H1 (cell line): Measurements from ENCODE around the gene KIF26B. TPM values are rescaled to one million over a fixed set of nuclear protein-coding genes. Genes with fewer than 3 reads are reported as not detected.

Experiments used
- CTCF ChIA-PET: fragments of 300-600 bp; sonication (Branson Sonifier 250); formaldehyde crosslinking; loops from one replicate; lab custom pipeline; 2021; ENCODE audit not compliant: partially characterized antibody; lab: Charles Lee
- POLR2A ChIA-PET: fragments of 300-600 bp; sonication (Branson Sonifier 250); formaldehyde crosslinking; loops from one replicate; lab custom pipeline; 2021; ENCODE audit warnings: inconsistent platforms; ENCODE audit not compliant: partially characterized antibody; lab: Charles Lee
- DNase-seq, 2 experiments: peaks; one replicate each; pipeline versions ENCODE4 v3.0.0 to v3.0.0-alpha.2; 2010 to 2022; ENCODE audit warnings: low spot score in 2 of 2, low read depth in 1 of 2, mixed read lengths in 1 of 2
- FAIRE-seq: peaks from 2 replicates; lab custom pipeline; 2011; peaks lifted over from hg19 to GRCh38; lab: Jason Lieb, UNC
- H2AFZ ChIP-seq: 2 replicates; pipeline ENCODE4 v1.8.1; 2012; ENCODE audit warnings: low read length, inconsistent platforms
- H2AK5ac ChIP-seq: 2 replicates; pipeline ENCODE4 v1.6.1; 2013; ENCODE audit warnings: low read depth, low read length
- H2BK120ac ChIP-seq: replicated peaks from 2 replicates; pipeline ENCODE3; 2013; ENCODE audit warnings: low read depth, low read length, inconsistent platforms
- H2BK12ac ChIP-seq: 2 replicates; pipeline ENCODE4 v1.6.1; 2013; ENCODE audit warnings: low read depth, low read length
- H2BK15ac ChIP-seq: 2 replicates; pipeline ENCODE4 v1.6.1; 2013; ENCODE audit warnings: low read length
- H2BK20ac ChIP-seq: 2 replicates; pipeline ENCODE4 v1.6.1; 2013; ENCODE audit warnings: low read length
- H2BK5ac ChIP-seq: 2 replicates; pipeline ENCODE4 v1.6.1; 2013; ENCODE audit warnings: low read depth, low read length
- H3K14ac ChIP-seq: 2 replicates; pipeline ENCODE4 v1.6.1; 2013; ENCODE audit warnings: inconsistent platforms; ENCODE audit not compliant: insufficient read length
- H3K18ac ChIP-seq: 2 replicates; pipeline ENCODE4 v1.6.1; 2013; ENCODE audit warnings: low read length; ENCODE audit errors: extremely low read depth
- H3K23ac ChIP-seq: 2 replicates; pipeline ENCODE4 v1.6.1; 2013; ENCODE audit warnings: inconsistent platforms; ENCODE audit not compliant: insufficient read length
- H3K23me2 ChIP-seq: 2 replicates; pipeline ENCODE4 v1.6.1; 2013; ENCODE audit warnings: low read depth, low read length
- H3K27ac ChIP-seq: 2 replicates; pipeline ENCODE4 v1.6.1; 2011; ENCODE audit warnings: low read depth, low read length, inconsistent platforms
- H3K27me3 ChIP-seq, 4 experiments: replicated peaks in 1 of 4; 1 replicate in 1 of 4; 2 replicates in 3 of 4; pipeline versions ENCODE4 v1.6.1 to v1.8.1; 2011 to 2013; ENCODE audit warnings: low read length in 3 of 4, mild to moderate bottlenecking in 3 of 4, inconsistent platforms in 2 of 4, mixed read lengths in 2 of 4, moderate library complexity in 1 of 4; ENCODE audit not compliant: control insufficient read depth in 3 of 4, insufficient read depth in 3 of 4; ENCODE audit errors: extremely low read depth in 1 of 4
- H3K36me3 ChIP-seq, 4 experiments: 2 replicates each; pipeline versions ENCODE4 v1.6.1 to v1.8.1; 2011 to 2013; ENCODE audit warnings: mild to moderate bottlenecking in 4 of 4, low read length in 3 of 4, moderate library complexity in 2 of 4, control low read depth in 1 of 4, inconsistent platforms in 1 of 4; ENCODE audit not compliant: insufficient read depth in 4 of 4, control insufficient read depth in 2 of 4
- H3K4ac ChIP-seq: replicated peaks from 2 replicates; pipeline ENCODE3; 2013; ENCODE audit warnings: low read length, low read depth, mixed read lengths, inconsistent platforms; ENCODE audit not compliant: insufficient read length
- H3K4me1 ChIP-seq, 4 experiments: replicated peaks in 1 of 4; 1 replicate in 1 of 4; 2 replicates in 3 of 4; pipeline versions ENCODE4 v1.6.1 to v1.8.1; 2011 to 2013; ENCODE audit warnings: low read length in 3 of 4, inconsistent platforms in 2 of 4, mixed read lengths in 1 of 4; ENCODE audit not compliant: insufficient read depth in 4 of 4, control insufficient read depth in 3 of 4
- H3K4me2 ChIP-seq, 2 experiments: 2 replicates each; pipeline versions ENCODE4 v1.6.1 to v1.8.1; 2011 to 2013; ENCODE audit warnings: low read depth in 2 of 2, low read length in 2 of 2, control low read depth in 1 of 2, inconsistent platforms in 1 of 2, mild to moderate bottlenecking in 1 of 2; ENCODE audit not compliant: insufficient read depth in 1 of 2
- H3K4me3 ChIP-seq, 4 experiments: fragments of 200-600, 300-600 bp in 1 of 4; sonication (generic), shearing (Covaris generic), sonication (Bioruptor Twin) in 1 of 4; 2 replicates each; pipeline versions ENCODE4 v1.5.1 to v1.8.1; 2011 to 2016; ENCODE audit warnings: low read length in 4 of 4, low read depth in 3 of 4, control low read depth in 2 of 4, inconsistent platforms in 2 of 4, mild to moderate bottlenecking in 2 of 4, mixed read lengths in 1 of 4, moderate library complexity in 1 of 4; ENCODE audit not compliant: insufficient read depth in 2 of 4; ENCODE audit errors: extremely low read depth in 1 of 4
- H3K56ac ChIP-seq: replicated peaks from 2 replicates; pipeline ENCODE3; 2013; ENCODE audit warnings: low read depth, mild to moderate bottlenecking, mixed read lengths, low read length, inconsistent platforms; ENCODE audit not compliant: insufficient read length
- H3K79me1 ChIP-seq: 2 replicates; pipeline ENCODE4 v1.6.1; 2013; ENCODE audit warnings: low read depth, low read length, control low read depth
- H3K79me2 ChIP-seq, 2 experiments: 2 replicates each; pipeline versions ENCODE4 v1.6.1 to v1.8.1; 2012 to 2013; ENCODE audit warnings: low read length in 2 of 2, mild to moderate bottlenecking in 2 of 2, inconsistent platforms in 1 of 2; ENCODE audit not compliant: insufficient read depth in 2 of 2, control insufficient read depth in 1 of 2
- H3K9ac ChIP-seq, 4 experiments: replicated peaks in 1 of 4; 1 replicate in 1 of 4; 2 replicates in 3 of 4; pipeline versions ENCODE4 v1.6.1 to v1.8.1; 2011 to 2013; ENCODE audit warnings: low read depth in 3 of 4, low read length in 3 of 4, control low read depth in 2 of 4, mild to moderate bottlenecking in 2 of 4, moderate library complexity in 2 of 4, inconsistent platforms in 1 of 4; ENCODE audit errors: extremely low read depth in 1 of 4
- H3K9me3 ChIP-seq, 2 experiments: 2 replicates each; pipeline versions ENCODE4 v1.6.1 to v1.8.1; 2012 to 2013; ENCODE audit warnings: mild to moderate bottlenecking in 2 of 2, moderate library complexity in 2 of 2, control low read depth in 1 of 2, inconsistent platforms in 1 of 2, low read depth in 1 of 2, low read length in 1 of 2, mixed read lengths in 1 of 2; ENCODE audit not compliant: insufficient read depth in 2 of 2
- H4K20me1 ChIP-seq, 2 experiments: replicated peaks in 1 of 2; 2 replicates each; pipeline versions ENCODE3 to v1.8.1; 2011 to 2013; ENCODE audit warnings: inconsistent platforms in 2 of 2, low read length in 2 of 2, mild to moderate bottlenecking in 1 of 2; ENCODE audit not compliant: insufficient read depth in 2 of 2, control insufficient read depth in 1 of 2
- H4K5ac ChIP-seq: 2 replicates; pipeline ENCODE4 v1.6.1; 2013; ENCODE audit warnings: low read length, low read depth, mixed read lengths, inconsistent platforms; ENCODE audit not compliant: insufficient read length
- H4K8ac ChIP-seq: 2 replicates; pipeline ENCODE4 v1.8.0; 2013; ENCODE audit warnings: mild to moderate bottlenecking, moderate library complexity, low read length, inconsistent platforms; ENCODE audit not compliant: insufficient read depth; ENCODE audit errors: extremely low read depth
- H4K91ac ChIP-seq: replicated peaks from 2 replicates; pipeline ENCODE3; 2013; ENCODE audit warnings: low read length, mixed read lengths, inconsistent platforms; ENCODE audit not compliant: insufficient read length
- BCL11A ChIP-seq, 2 experiments: IDR thresholded peaks; one replicate each; pipeline ENCODE4 v1.6.1; 2011; ENCODE audit warnings: low read depth in 2 of 2, low read length in 2 of 2, mild to moderate bottlenecking in 2 of 2
- BRCA1 ChIP-seq: IDR thresholded peaks from 2 replicates; pipeline ENCODE4 v1.6.1; 2012; ENCODE audit warnings: low read depth, low read length, improper control_type of control experiment
- CHD2 ChIP-seq: IDR thresholded peaks from 2 replicates; pipeline ENCODE4 v1.6.1; 2012; ENCODE audit warnings: low read length, improper control_type of control experiment
- EZH2 ChIP-seq: fragments of 200-600 bp; sonication (generic); IDR thresholded peaks from 2 replicates; pipeline ENCODE4 v1.7.1; 2012; ENCODE audit warnings: low read depth, mild to moderate bottlenecking, moderate library complexity, low read length, inconsistent platforms; ENCODE audit not compliant: severe bottlenecking
- HDAC6 ChIP-seq: IDR thresholded peaks from one replicate; pipeline ENCODE4 v1.7.1; 2012; ENCODE audit warnings: low read depth, mild to moderate bottlenecking, inconsistent platforms, low read length, moderate library complexity
- KDM1A ChIP-seq: fragments of 200-600, 300-600 bp; sonication (generic); IDR thresholded peaks from 2 replicates; pipeline ENCODE4 v1.7.1; 2016; ENCODE audit warnings: mild to moderate bottlenecking, low read length, borderline replicate concordance
- KDM4A ChIP-seq: IDR thresholded peaks from one replicate; pipeline ENCODE4 v1.7.1; 2012; ENCODE audit warnings: low read depth, mild to moderate bottlenecking, moderate library complexity, low read length, inconsistent platforms; ENCODE audit not compliant: severe bottlenecking
- NRF1 ChIP-seq: IDR thresholded peaks from 2 replicates; pipeline ENCODE4 v1.6.1; 2011; ENCODE audit warnings: mild to moderate bottlenecking, low read depth, low read length, improper control_type of control experiment
- RXRA ChIP-seq: IDR thresholded peaks from 2 replicates; pipeline ENCODE4 v1.6.1; 2011; ENCODE audit warnings: low read depth, mild to moderate bottlenecking, low read length, moderate library complexity; ENCODE audit not compliant: insufficient read depth
- SAP30 ChIP-seq: fragments of 300-600 bp; sonication (generic); IDR thresholded peaks from 2 replicates; pipeline ENCODE4 v1.7.1; 2012; ENCODE audit warnings: low read length, moderate library complexity, mild to moderate bottlenecking, inconsistent platforms; ENCODE audit not compliant: insufficient read depth, insufficient replicate concordance
- WGBS, 2 experiments: shearing (Covaris generic) in 1 of 2; methylation state at CpG; one replicate each; pipeline versions ENCODE4 v1.1.6 to v1.1.7; 2013 to 2015; ENCODE audit warnings: low lambda C conversion rate in 2 of 2, mixed read lengths in 2 of 2, inconsistent platforms in 1 of 2, low coverage in 1 of 2, missing lambda C conversion rate in 1 of 2; ENCODE audit not compliant: insufficient replicate concordance in 2 of 2, insufficient coverage in 1 of 2, insufficient read length in 1 of 2; ENCODE audit errors: extremely low coverage in 1 of 2, missing lambda C conversion rate in 1 of 2; 5-methylcytosine and 5-hydroxymethylcytosine counted together
- polyA plus RNA-seq, 7 experiments: library from polyadenylated mRNA; depleted of rRNA in 3 of 7; stranded (reverse) in 5 of 7; unstranded in 2 of 7; fragments of >200 nt in 5 of 7; fragments of 200-250 nt in 2 of 7; gene quantifications; 1 replicate in 5 of 7; 2 replicates in 1 of 7; 4 replicates in 1 of 7; pipeline versions ENCODE4 v1.2.1 to v1.2.3, GENCODE V29; 2011 to 2013; ENCODE audit warnings: missing spikeins in 2 of 7, mixed read lengths in 2 of 7
- total RNA-seq: library from RNA; stranded (reverse); fragmentation: NEBNext Ultra II Directional; extraction: Animal tissue kit (Norgen Biotek cat#: 25700); gene quantifications from 2 replicates; pipeline ENCODE4 v1.2.1, GENCODE V29; 2021
- TF ChIP-seq, protein P1 (sequence below), 3 experiments: IDR thresholded peaks; 1 replicate in 2 of 3; 2 replicates in 1 of 3; pipeline versions ENCODE4 v1.5.1 to v1.6.1; 2011; ENCODE audit warnings: low read length in 3 of 3, mild to moderate bottlenecking in 3 of 3, inconsistent platforms in 2 of 3, low read depth in 1 of 3, moderate library complexity in 1 of 3; ENCODE audit not compliant: insufficient read depth in 1 of 3; ENCODE audit errors: control extremely low read depth in 1 of 3

The KIF26B gene
- total and polyA plus RNA-seq, 2 of the 8 experiments (the other 6 are each of a cell fraction or from before 2014, with no cell fraction given), result 0.06 to 0.28 TPM

DNA sequence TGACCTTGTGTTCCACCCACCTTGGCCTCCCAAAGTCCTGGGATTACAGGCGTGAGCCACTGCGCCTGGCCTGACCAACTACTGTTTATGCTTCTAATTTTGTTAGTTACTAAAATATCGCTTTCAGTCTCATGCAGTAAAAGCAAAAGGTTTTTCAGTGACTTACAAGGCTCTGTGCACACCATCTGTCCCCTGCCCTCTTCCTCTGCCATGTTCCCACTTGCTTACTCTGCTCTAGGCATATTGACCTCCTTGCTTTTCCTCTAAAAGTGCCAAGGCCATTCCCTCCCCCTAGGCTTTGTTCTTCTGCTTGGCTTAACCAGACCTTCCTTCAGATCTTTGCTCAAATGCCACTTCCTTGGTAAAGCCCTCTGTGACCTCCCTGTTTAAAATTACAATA, 276.9 kb downstream of the KIF26B start:
- POLR2A ChIA-PET, result no interaction called here
- FAIRE-seq, result no peak
- Histone ChIP-seq H3K14ac (no peak overlapping the region), H3K56ac (no peak overlapping the region), H2BK5ac (no peak overlapping the region), H4K8ac (no peak overlapping the region), H2BK120ac (no peak overlapping the region), H3K18ac (no peak overlapping the region), H2BK12ac (no peak overlapping the region), H4K20me1 (no peaks in the 10 kb centered on the region), H2BK15ac (no peak overlapping the region), H3K4me1 (no peaks in the 10 kb centered on the region), H3K4ac (no peak overlapping the region), H3K79me1 (no peaks in the 10 kb centered on the region), H3K9ac (no peak overlapping the region), H3K4me3 (no peak overlapping the region), H2BK20ac (no peak overlapping the region), H3K27me3 (no peaks in the 10 kb centered on the region), H3K4me2 (no peak overlapping the region), H2AFZ (no peak overlapping the region), H3K23me2 (peaks cover 4% of the 10 kb centered on the region; the same call in 1 of the 2 replicates), H3K79me2 (no peaks in the 10 kb centered on the region), H4K91ac (no peak overlapping the region), H3K9me3 (no peaks in the 10 kb centered on the region), H3K23ac (no peak overlapping the region), H3K36me3 (no peaks in the 10 kb centered on the region), H2AK5ac (no peak overlapping the region), H3K27ac (no peak overlapping the region), H4K5ac (no peak overlapping the region)
- WGBS, 2 experiments, result 92% methylated on average over 3 of the region's 3 CpGs; no CpG with 5 or more reads in 1 of the 2 experiments
- no peak for DNase-seq
- CTCF ChIA-PET, result no interaction called here
- TF ChIP-seq RXRA (no peak), BCL11A (IDR thresholded peaks at IDR 0.05; ENCODE audit: low read depth in 2 of 2, low read length in 2 of 2) (no peak), KDM4A (no peak), NRF1 (no peak), EZH2 (no peak), CHD2 (no peak), KDM1A (no peak), BRCA1 (no peak), SAP30 (no peak), HDAC6 (no peak)
- TF ChIP-seq, protein P1, sequence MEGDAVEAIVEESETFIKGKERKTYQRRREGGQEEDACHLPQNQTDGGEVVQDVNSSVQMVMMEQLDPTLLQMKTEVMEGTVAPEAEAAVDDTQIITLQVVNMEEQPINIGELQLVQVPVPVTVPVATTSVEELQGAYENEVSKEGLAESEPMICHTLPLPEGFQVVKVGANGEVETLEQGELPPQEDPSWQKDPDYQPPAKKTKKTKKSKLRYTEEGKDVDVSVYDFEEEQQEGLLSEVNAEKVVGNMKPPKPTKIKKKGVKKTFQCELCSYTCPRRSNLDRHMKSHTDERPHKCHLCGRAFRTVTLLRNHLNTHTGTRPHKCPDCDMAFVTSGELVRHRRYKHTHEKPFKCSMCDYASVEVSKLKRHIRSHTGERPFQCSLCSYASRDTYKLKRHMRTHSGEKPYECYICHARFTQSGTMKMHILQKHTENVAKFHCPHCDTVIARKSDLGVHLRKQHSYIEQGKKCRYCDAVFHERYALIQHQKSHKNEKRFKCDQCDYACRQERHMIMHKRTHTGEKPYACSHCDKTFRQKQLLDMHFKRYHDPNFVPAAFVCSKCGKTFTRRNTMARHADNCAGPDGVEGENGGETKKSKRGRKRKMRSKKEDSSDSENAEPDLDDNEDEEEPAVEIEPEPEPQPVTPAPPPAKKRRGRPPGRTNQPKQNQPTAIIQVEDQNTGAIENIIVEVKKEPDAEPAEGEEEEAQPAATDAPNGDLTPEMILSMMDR (IDR thresholded peaks at IDR 0.05; ENCODE audit: control extremely low read depth in 1 of 3, insufficient read depth in 1 of 3, low read depth in 1 of 3, low read length in 3 of 3), result no peak
